PFSK-1 (cell line): ENCODE measurements around the gene KIF12.

Experiments
- FOXP2 ChIP-seq: optimal IDR thresholded peaks from 2 replicates; pipeline ENCODE3; 2011; ENCODE audit warnings: borderline replicate concordance, control low read depth, inconsistent platforms; ENCODE audit not compliant: insufficient read depth; ENCODE audit errors: extremely low read length, extremely low read depth
- POLR2AphosphoS5 ChIP-seq: IDR thresholded peaks from 2 replicates; pipeline ENCODE4 v1.6.1; 2012; ENCODE audit warnings: low read depth, mild to moderate bottlenecking, control low read depth, low read length, moderate library complexity
- SIN3A ChIP-seq: IDR thresholded peaks from 2 replicates; pipeline ENCODE4 v1.6.1; 2012; ENCODE audit warnings: mild to moderate bottlenecking, low read length, moderate library complexity, borderline replicate concordance; ENCODE audit not compliant: insufficient read depth
- TAF1 ChIP-seq: IDR thresholded peaks from 2 replicates; pipeline ENCODE4 v1.6.1; 2012; ENCODE audit warnings: low read length, control low read depth, borderline replicate concordance; ENCODE audit not compliant: insufficient read depth
- TF ChIP-seq, protein P1 (sequence below), 2 experiments: IDR thresholded peaks; 2 replicates each; pipeline versions ENCODE4 v1.6.1 to v1.8.0; 2011 to 2012; ENCODE audit warnings: low read depth in 2 of 2, low read length in 2 of 2, control low read depth in 1 of 2, inconsistent platforms in 1 of 2, mild to moderate bottlenecking in 1 of 2, moderate library complexity in 1 of 2; ENCODE audit not compliant: insufficient read depth in 1 of 2

KIF12 gene

GRCh38 chr9:114121227-114122135, 22.4 kb upstream of the KIF12 start:
- TF ChIP-seq TAF1 (no peak), FOXP2 (no peak), SIN3A (no peak)
- TF ChIP-seq, protein P1, sequence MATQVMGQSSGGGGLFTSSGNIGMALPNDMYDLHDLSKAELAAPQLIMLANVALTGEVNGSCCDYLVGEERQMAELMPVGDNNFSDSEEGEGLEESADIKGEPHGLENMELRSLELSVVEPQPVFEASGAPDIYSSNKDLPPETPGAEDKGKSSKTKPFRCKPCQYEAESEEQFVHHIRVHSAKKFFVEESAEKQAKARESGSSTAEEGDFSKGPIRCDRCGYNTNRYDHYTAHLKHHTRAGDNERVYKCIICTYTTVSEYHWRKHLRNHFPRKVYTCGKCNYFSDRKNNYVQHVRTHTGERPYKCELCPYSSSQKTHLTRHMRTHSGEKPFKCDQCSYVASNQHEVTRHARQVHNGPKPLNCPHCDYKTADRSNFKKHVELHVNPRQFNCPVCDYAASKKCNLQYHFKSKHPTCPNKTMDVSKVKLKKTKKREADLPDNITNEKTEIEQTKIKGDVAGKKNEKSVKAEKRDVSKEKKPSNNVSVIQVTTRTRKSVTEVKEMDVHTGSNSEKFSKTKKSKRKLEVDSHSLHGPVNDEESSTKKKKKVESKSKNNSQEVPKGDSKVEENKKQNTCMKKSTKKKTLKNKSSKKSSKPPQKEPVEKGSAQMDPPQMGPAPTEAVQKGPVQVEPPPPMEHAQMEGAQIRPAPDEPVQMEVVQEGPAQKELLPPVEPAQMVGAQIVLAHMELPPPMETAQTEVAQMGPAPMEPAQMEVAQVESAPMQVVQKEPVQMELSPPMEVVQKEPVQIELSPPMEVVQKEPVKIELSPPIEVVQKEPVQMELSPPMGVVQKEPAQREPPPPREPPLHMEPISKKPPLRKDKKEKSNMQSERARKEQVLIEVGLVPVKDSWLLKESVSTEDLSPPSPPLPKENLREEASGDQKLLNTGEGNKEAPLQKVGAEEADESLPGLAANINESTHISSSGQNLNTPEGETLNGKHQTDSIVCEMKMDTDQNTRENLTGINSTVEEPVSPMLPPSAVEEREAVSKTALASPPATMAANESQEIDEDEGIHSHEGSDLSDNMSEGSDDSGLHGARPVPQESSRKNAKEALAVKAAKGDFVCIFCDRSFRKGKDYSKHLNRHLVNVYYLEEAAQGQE (IDR thresholded peaks at IDR 0.05; ENCODE audit: insufficient read depth in 1 of 2, low read depth in 2 of 2, low read length in 2 of 2) = no peak

GRCh38 chr9:114120192-114121014, 21.3 kb upstream of the KIF12 start:
- TF ChIP-seq, protein P1 (IDR thresholded peaks at IDR 0.05; ENCODE audit: insufficient read depth in 1 of 2, low read depth in 2 of 2, low read length in 2 of 2) = no peak
- no peak for TF ChIP-seq SIN3A
- TF ChIP-seq FOXP2 = no peak
- TF ChIP-seq POLR2AphosphoS5 = no peak
- no peak for TF ChIP-seq TAF1

GRCh38 chr9:114119242-114120191, 20.4 kb upstream of the KIF12 start:
- TF ChIP-seq FOXP2 = no peak
- no peak for TF ChIP-seq SIN3A
- TF ChIP-seq, protein P1 (IDR thresholded peaks at IDR 0.05; ENCODE audit: insufficient read depth in 1 of 2, low read depth in 2 of 2, low read length in 2 of 2) = no peak
- TF ChIP-seq POLR2AphosphoS5 = no peak
- no peak for TF ChIP-seq TAF1

DNA sequence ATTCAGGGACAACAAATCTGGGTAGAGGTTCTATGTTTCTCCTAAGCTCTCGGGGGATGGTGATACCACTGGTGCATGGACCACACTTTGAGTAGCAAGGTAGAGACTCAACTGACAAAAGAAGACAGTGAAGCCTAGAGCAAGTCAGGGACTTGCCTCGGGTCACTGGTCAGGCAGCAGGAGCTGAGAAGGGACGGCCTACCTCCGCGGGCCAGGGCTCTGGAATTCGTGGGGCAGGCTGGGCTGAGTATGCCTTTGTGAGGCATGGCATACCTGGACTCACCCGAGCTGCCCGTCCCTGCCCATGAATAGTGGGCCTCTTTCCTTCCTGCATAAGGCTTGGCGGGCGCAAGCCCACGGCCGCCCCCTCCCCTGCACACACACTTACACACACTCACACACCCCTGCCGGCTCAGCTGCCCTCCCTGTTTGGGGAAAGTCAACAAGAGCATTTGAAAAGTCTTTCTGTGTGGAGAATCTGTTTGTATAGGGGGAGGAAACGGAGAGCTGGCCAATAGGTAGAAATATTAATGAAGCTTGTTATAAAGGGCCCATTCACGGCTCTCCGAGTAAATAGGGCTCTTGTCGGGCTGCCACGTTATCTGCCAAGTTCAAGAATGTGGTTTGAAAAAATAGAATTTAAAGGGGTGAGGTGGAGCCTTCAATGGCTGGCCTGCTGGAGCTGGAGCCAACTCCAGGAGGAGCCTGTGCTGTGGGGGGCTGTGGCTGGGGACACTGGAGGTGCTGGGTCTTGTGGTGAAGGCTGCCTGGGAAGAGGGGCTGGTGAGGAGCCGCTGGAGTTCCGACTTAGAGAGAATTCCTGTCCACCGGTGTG, 19.1 kb upstream of the KIF12 start:
- TF ChIP-seq, protein P1 (IDR thresholded peaks at IDR 0.05; ENCODE audit: insufficient read depth in 1 of 2, low read depth in 2 of 2, low read length in 2 of 2) = no peak
- TF ChIP-seq SIN3A (no peak), FOXP2 (no peak), TAF1 (no peak), POLR2AphosphoS5 (no peak)
